HK-2 (cell line): ENCODE data around the gene MYOCD.
"Not testable (repeated sequence)": the region's sequence is repeated elsewhere in the genome, so short reads cannot be mapped to it uniquely, and the experiment has no call there.

ENCODE experiments used
- DNase-seq: peaks from one replicate; pipeline ENCODE4 v3.0.0-alpha.2; 2018; ENCODE audit not compliant: unreplicated experiment

The MYOCD gene, protein sequence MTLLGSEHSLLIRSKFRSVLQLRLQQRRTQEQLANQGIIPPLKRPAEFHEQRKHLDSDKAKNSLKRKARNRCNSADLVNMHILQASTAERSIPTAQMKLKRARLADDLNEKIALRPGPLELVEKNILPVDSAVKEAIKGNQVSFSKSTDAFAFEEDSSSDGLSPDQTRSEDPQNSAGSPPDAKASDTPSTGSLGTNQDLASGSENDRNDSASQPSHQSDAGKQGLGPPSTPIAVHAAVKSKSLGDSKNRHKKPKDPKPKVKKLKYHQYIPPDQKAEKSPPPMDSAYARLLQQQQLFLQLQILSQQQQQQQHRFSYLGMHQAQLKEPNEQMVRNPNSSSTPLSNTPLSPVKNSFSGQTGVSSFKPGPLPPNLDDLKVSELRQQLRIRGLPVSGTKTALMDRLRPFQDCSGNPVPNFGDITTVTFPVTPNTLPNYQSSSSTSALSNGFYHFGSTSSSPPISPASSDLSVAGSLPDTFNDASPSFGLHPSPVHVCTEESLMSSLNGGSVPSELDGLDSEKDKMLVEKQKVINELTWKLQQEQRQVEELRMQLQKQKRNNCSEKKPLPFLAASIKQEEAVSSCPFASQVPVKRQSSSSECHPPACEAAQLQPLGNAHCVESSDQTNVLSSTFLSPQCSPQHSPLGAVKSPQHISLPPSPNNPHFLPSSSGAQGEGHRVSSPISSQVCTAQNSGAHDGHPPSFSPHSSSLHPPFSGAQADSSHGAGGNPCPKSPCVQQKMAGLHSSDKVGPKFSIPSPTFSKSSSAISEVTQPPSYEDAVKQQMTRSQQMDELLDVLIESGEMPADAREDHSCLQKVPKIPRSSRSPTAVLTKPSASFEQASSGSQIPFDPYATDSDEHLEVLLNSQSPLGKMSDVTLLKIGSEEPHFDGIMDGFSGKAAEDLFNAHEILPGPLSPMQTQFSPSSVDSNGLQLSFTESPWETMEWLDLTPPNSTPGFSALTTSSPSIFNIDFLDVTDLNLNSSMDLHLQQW

DNA sequence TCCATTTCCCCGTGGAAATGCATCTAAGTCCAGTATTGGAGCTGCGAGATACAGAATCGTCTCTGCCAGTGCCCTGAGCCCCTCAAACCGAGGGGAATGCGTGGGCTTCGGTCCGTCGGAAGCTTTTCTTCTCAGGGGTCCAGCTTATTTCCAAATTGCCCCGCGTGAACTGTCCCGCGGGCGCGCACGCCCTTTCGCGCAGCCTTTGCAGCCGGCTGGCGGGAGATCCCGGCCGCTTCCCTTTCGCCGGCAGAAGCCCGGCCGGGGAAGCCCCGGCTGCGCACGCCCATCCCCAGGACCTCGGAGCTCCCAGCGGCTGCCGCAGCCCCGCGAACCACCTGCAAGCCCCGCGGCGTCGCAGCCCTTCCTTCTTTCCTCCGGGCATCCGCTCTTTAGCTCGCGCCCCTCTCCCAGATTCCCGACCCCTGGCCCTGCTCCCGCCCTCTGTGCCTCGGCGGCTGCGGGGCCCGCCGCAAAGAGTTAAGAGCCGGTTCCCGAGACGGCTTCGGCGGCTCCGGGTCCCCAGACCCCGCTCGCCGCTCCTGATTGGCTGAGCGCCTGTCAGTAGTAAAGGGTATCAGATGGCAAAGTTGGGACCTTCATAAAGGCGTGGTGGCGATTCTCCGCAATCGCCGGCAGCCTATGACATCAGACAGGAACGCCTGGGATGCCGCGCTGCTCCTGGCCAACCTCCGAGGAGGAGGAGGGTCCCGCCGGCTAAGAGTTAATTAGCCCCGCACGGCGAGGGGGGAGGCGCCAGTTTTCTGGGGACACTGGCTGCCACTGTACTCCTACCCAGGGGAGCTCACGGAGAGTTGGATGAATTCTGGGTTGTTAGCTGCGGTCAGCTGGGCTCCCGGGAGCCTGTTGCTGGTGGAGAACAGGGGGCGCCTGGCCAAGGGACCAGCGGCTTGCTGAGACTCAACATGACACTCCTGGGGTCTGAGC, at the start of gene MYOCD:
MYOCD (plus strand) TSS at position 628 of the 948 bp plus-strand sequence; CDS start at position 927, 299 bp downstream.
- DNase-seq = no peak

DNA sequence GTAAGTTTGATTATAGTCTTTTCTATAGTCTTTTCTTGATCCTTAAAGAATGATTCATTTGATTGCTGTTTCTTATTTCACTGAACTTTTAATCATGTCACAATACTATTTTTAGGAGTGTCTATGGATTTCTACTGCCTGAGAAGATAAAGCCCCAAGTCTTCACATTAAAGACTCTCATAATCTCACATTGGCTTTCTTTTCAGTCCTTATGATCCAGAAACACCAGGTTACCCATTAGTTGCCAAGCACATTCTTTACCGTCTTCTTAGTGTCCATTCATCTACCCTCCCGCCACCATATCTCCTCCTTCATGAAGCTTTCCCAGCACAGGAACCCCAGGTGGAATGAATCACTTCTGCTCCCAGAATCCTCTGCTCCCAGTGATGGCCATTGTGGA, 49.5 kb upstream of the MYOCD start:
- DNase-seq = no peak

DNA sequence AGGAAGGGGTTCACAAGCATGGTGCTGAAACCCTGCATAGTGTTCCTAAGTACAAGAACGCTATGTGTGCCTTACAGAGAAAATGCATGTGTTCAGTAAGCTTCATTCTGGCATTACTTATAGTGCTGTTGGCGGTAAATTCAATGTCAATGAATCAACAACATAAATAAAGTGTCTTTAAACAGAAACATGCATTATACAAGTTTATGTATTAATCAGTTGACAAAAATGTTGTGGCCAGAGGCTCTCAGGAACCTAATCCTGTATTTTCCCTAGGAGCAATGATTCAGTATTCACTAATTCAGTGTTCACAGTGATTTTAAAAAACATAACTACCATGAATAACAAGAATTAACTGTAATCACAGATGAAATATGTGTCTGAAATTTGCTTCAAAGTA, 47.1 kb upstream of the MYOCD start:
- DNase-seq = no peak

DNA sequence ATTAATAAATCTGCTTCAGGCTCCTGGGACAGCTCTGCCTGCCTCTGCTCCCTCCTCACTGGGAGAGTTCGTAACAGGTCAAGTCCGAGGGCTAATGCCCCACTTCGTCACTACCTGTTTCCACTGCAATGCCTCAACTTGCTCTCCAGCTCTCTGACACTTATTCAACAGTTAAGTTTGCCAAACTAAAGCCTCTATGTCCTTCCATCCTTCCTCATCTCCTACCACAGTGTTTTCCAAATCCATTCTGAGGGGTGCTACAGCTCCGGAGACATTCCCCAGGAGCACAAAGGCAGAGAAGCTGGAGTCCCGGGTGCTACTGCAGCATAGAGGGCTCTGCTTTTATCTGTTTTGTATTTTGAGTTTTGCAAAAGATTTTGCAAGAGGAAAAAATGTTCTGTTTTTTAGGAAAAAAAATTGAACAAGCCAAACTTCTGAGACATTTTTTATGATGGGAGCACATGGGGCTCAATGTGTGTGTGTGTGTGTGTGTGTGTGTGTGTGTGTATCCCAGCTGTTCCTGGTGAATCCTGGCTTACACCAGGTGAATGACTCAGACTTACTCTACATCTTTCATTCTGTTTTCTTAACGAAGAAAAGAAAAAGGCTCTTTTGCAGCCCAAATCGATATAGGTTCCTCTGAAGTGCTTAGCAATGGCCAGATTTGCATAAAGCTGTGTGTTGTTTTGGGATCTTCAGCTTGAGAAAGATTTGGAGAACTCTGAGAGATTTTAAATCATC, 46.1 kb upstream of the MYOCD start:
- DNase-seq = no peak

DNA sequence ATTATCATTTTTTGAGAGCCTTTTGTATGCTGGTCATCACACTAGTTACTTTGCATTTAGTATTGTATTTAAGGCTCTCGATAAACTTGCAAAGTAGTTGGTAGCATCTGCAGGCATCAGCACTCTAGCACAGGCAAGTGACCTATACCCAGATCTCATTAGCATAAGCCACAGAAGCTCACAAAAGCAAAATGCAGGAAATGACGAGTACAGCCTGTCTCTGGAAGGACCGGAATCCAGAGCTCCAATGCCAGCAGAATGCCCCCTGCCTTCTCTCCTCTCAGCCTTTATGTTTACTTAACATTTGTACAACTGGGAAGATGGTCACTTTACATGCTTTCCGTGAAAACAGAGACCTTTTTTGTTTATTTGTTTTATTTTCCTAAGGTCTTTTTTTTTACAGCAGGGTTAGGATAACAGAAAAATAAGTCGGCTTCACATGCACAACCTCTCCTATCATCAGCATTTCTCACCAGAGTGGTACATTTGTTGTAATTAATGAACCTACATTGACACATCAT, 45.4 kb upstream of the MYOCD start:
- no peak for DNase-seq

DNA sequence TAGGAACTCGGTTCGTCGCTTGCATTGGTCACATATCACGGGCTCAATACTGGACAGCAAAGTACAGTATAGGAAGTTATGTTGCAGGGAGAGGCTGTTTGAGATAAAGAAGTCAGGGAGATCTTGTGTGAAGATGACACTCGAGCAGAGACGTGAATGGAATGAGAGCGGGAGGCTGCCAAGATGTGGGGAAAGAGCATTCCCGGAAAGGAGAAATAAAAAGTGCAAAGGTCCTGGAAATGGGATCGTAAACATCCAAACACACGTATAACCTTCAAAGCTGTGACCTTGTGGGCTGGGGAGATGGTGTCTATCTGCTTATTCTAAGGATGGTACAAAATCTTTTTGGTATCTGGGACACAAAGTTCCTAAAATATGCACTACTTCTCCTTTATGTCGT, 43.0 kb upstream of the MYOCD start:
- no peak for DNase-seq

DNA sequence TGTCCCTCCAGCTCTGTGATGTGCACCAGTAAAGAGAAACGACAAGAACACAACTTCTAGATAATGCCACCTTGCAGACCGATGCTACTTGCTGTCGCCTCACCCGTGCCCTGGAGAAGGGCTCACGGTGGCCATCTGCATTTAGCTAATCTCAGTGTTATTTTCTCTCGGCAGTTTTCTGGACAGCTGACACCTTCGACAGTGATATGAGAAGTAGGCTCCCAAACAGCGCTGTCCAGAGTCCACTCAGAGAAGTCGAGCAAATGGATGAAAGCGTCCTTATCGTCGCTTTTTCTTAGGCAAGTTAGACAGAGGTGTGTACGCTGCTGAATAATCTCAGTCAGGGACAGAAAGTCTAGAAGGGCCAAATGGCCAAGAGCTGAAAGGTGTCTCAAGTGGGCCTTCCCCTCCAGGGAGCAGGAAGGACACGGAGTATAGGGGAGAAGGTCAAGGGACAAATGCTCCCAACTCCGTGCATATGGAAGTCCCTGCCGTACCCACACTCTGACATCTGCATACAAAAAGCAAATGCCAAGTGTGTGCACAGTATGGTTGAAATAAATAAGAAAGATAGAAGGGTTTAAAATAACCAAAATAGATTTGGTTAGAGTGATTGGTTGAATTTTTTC, 42.4 kb upstream of the MYOCD start:
- DNase-seq = no peak

DNA sequence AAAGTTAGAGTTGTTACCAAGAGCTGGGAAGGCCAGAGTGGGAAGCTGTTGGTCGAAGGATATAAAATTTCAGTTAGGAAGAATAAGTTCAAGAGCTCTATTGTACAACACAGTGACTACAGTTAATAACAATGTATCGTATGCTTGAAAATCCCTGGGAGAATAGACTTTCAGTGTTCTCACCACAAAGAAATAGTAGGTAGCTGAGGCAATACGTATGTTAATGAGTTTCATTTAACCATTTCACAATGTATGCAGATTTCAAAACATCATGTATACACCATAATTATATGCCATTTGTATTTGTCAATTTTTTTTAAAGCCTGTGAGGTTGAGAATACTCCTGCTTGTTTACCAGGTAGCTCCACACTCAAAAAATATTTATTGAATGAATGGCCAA, 41.5 kb upstream of the MYOCD start:
- DNase-seq = no peak

DNA sequence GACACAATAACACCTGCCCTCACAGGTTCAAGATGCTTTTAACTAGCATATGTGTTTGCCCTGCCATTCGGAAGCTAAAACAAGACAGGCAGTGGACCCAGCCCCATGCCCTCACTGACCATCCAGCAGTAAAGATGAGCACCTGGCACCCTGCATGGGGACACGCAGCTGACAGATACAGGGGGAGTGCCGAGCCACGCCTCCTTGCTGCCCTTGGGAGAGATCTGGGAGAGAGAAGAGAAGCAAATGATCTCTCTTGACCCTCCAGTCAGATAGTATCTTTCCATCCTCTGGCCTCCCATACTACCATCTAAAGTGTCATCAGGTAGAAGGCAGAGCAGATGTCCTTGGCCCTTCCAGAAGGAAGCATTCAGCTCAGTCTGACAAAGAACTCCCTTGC, 40.6 kb upstream of the MYOCD start:
- DNase-seq = no peak

DNA sequence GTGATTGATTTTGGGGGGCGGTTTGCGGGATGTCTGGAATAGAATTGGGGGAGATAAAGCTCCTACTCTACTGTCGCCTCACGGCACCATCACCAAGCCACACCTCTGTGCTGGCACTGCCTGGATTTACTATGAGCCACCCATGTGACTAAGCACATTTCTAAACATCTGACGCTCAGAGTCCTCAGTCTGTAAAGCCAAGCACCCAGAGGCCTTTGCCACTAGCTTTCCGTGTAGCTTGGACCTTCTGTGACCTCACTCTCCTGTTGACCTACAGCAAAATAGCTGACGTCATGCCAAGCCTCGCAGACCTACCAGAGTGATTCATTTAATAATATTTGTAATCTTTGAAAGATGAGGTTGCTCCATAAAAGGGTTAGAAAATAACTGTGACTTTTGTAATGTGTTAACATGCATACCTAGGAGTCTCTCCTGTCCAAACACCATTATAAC, 38.5 kb upstream of the MYOCD start:
- DNase-seq = no peak

DNA sequence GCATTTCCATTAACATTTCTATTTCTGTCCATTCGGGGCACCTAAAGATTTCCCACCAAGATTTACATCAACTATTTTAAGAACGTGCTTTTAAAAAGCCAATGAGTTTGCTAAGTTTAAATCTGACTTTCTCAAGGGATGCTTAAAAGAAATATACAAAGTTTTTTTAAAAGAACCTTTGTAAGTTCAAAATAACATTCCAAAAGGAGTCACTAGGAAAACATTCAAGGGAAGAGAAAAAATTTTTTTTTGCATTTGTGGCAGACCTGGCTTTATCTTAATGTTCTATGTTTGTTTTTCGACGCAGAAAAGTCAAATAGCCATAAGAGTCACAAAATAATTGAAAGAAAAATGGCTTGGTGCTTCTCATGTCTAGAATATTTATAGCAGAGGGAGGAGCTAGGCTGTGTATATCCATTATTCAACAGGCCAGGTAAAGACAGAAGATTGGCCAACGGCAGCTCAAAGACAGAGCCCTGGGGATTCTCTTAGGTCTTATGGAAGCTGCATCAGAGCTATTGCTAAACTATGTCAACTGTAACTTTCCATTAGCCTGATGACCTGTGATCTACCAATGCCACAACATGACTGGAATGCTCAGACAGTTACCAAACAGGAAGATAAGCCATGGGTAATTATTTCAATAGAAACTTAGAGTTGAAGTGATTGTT, 37.8 kb upstream of the MYOCD start:
- DNase-seq = no peak

DNA sequence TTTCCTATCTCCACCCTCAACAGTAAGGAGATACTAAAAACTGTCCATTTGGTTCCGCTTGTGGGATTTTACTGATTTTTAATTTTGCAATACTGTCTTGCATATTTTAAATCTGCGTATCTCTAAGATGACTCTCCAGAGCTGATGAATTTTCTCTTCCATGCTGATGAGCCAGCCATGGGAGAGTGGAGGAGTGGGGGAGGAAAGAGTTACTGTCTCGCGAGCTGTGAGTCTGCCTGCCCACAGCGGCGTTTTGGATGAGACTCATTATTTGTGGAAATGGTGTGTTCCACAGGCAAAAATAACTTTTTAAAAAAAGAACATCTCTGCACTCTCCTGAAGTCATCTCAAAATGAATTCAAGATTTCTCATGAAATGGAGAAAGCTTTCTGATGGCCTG, 34.6 kb upstream of the MYOCD start:
- no peak for DNase-seq

DNA sequence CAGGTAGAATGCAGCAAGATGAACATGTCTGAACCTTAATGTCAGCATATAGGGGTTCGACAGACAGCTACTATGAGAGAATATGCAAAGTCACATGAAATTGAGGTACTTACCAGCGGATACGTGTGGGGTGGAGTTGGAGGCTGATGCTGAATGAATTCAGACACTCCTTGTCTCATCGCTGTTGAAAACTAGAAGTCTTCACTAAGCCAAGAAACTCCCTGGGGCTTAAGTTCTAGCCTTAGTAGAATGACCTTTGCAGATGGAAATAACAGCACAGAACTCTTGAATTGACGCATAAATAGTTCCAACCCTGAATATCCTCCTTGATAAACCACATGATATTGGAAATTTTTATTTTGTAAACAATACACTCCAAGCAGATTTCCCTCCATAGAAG, 32.9 kb upstream of the MYOCD start:
- DNase-seq = no peak

DNA sequence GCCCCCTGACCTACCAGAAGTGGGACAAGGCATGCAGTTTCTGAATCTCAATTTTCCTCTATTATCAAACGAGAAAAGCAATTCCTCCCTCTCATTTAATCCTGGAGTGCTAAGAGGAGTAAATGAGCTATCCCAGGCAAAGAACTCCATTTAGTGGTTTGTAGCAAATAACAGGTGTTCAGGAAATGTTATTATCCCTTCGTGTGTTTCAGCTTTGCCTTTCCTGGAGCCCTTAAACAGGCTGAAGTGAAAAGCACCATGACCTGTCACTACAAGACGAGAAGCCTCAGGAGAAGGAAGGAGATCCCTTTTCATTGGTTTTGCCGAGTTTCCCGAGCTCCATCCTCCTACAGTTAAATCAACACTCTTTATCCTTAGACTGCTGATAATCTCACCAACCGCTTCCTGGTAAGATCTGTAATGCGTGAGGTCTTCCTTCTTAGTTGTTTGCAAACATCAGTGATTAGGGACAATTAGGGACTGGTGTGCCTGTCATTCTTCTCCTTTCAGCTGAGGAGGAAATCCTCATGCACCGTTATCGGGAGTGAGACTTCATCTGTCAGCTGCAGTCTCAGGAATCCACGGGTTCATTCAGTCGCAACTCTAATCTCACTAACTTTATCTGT, 30.8 kb upstream of the MYOCD start:
- no peak for DNase-seq

DNA sequence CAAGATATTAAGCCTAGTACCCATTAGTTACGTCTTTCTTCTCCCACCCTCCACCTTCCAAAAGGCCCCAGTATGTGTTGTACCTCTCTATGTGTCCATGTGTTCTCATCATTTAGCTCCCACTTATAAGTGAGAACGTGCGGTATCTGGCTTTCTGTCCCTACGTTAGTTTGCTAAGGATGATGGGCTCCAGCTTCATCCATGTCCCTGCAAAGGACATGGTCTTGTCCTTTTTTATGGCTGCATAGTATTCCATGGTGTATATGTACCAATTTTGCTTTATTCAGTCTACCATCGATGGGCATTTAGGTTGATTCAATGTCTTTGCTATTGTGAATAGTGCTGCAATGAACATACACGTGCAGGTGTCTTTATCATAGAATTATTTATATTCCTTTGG, 29.7 kb upstream of the MYOCD start:
- not testable (repeated sequence) for DNase-seq

DNA sequence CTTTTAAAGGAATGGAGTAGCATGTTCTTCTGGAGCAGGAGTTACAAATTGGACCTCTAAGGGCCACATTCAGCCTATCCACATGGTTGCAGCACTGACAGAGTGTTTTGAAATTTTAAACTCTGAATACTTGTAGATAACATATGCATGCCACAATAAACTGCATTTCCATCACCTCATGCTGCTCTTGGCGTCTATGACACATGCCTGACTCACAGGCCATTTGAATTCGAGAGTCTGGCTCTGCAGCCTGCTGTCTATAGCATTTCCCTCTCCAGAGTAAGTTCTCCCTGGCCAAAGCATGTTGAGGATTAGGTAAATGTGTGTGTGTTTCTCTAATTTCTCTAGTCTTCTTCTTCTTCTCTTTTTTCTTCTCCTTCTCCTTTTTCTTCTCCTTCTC, 28.7 kb upstream of the MYOCD start:
- peak; percentile 25 for DNase-seq

DNA sequence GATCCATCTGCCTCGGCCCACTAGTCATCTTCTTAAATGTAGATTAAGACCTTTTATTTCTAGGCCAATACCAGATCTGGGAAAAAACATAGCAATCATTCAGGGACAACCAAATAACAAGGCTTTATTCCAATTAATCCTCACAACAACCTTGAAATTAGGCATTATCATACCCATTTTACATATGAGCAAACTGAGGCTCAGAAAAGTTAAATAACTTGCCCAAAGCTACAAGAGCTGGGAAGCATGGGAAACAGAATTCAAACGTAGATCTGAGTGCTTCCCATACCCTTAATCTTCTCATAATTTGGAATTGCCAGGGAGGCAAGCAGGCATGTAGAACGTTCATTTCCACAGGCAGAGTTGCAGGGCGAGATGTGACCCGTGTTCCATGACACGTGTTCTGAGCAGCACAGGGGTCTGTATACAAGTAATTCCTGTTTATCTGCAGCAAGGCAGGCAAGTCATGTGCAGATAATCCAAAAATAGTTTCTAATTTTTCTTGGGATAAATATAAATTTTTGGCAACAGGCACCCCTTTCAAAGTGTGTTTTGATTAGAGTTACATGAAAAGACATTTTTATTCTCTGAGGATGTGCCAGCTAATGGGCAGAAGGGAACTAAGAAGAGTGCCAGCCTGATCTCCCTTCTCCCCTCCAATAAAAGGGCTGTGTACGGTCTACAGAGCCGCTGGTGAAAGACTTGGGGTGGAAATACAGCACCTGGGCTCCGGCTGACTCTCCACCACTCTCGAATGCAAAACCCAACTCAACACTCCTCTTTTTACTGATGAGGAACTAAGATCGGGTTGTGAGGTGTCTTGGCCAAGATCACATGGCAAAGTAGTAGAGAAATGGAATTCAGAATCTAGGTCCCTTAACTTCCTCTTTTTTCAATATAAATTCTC, 27.7 kb upstream of the MYOCD start:
- no peak for DNase-seq

DNA sequence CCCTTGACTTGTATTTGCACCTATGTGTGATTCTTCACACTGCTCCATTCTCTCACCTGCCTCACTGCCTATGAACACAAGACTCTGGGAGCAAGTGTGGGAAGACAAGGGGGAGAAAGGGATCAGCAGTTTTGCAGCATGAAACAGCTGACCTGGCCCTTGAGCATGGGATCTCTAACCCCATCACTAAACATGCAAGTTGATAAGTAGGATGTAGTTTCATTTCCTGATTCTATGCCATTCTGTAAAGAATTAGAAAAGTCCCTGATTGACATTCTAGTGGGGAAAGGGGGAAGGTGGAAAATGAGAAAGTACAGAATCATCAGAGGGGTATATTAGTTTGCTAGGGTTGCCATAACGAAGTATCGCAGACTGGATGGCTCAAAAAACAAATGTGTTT, 25.3 kb upstream of the MYOCD start:
- no peak for DNase-seq
